Measurements from ENCODE around the gene SH2B2. TPM values are rescaled to one million over a fixed set of nuclear protein-coding genes. Genes with fewer than 3 reads are reported as not detected.

SH2B2 gene
- total RNA-seq: 2.9 and 5.5 TPM in 2 replicates

GRCh38 chr7:102286237-102287110, at the start of gene SH2B2:
Gene SH2B2, plus strand, starts transcription at chr7:102286868. Its CDS starts 13,683 bp downstream, at chr7:102300551.

DNA sequence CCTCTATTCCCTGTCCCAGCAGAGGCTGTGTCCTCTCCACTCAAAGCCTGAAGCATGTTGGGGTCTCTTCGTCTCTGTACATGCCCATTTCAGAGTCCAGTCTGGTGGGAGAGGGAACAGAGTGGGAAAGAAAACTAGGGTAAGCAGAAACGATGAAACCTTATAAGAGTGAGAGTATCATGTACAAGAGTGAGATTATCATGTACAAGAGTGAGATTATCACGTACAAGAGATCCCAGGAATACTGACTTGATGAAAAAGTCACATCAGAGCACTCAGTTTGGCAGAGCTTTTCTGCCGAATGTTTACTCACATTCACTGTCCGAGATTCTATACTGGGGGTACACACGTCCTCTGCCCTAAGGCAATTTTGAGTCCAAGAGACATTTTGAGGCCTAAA, 69.7 kb downstream of the SH2B2 start, which contains the start of gene SPDYE6:
SPDYE6 (minus strand) TSS at position 101 of the 400 bp plus-strand sequence. CDS start 421 bp downstream, outside the sequence.

Small RNA genes within 50 kb of the gene (small RNA-seq; reads per million reads assigned to genes)
- gene AC005088.1 (not detected), gene MIR4285 (not detected), gene RF00019 (not detected)

Other genes starting within 250 kb of the SH2B2 start
- not detected in 2 replicates for gene SPDYE6, start 69.6 kb downstream of the SH2B2 start, total RNA-seq
- gene PRKRIP1, start 109.5 kb downstream of the SH2B2 start, total RNA-seq: 15.3 and 17.7 TPM in 2 replicates
- gene ORAI2, start 146.7 kb downstream of the SH2B2 start, total RNA-seq: 15.7 and 20.1 TPM in 2 replicates
- gene ALKBH4, start 178.0 kb downstream of the SH2B2 start, total RNA-seq: 12.1 and 19.6 TPM in 2 replicates
- 17.7 and 20.8 TPM in 2 replicates for gene LRWD1, start 178.1 kb downstream of the SH2B2 start, total RNA-seq
- 25.5 and 28.5 TPM in 2 replicates for gene POLR2J, start 192.1 kb downstream of the SH2B2 start, total RNA-seq
- 0.65 and 2.0 TPM in 2 replicates for gene RASA4B, start 230.9 kb downstream of the SH2B2 start, total RNA-seq

Measured in placental epithelial cell (primary cell).